Activated CD8-positive, alpha-beta memory T cell treated with anti-CD3 and anti-CD28 coated beads, Interleukin-2, amount 50 U/mL, for 24 hours (primary cell): Measurements from ENCODE around the gene LRP6.
"Not testable (repeated sequence)": the region's sequence is repeated elsewhere in the genome, so short reads cannot be mapped to it uniquely, and the experiment has no call there.

Experiments
- DNase-seq: peaks from one replicate; pipeline ENCODE4 v3.0.0-alpha.2; 2020; ENCODE audit errors: extremely low read depth

LRP6 gene

DNA sequence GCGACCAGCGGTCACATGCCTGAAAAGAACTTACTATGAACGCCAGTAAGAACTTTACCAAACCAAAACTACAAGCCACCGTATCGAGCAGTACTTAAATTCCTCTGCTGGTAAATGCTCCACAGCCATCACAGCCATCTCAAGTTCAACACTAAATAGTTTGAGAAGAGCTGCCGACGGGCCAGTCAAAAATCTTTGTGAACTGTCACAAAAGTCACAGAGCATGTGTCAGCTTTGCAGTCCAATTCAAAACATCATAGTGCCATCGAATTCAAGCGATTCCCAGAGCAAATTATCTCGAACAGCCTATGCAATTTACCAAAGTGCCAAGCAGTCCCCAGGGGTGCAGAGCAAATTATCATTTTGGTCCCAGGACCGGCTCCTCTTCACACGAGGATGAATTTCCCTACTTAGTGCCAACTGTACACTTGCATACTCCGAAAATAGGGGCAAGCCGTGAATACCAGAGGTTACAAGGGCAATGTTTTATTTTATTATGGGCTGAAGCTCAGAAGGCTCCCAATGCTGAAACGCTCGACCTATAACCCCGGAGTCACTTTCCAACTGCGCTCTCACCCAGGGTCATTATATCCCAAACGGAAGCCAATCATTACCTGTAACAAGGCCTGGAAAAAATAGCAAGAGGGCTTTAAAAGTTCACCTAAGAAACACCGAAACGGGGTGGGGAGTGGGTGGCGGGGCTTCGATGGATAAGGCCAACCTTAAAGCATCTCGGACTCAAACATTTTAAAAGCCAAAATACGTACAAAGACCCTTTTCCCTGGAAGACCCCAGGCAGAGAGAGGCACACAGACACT lies 1.1 kb downstream of the LRP6 start:
- DNase-seq: no peak

- no peak for DNase-seq
Observed at GRCh38 chr12:12265035-12265434, 1.8 kb downstream of the LRP6 start.

DNA sequence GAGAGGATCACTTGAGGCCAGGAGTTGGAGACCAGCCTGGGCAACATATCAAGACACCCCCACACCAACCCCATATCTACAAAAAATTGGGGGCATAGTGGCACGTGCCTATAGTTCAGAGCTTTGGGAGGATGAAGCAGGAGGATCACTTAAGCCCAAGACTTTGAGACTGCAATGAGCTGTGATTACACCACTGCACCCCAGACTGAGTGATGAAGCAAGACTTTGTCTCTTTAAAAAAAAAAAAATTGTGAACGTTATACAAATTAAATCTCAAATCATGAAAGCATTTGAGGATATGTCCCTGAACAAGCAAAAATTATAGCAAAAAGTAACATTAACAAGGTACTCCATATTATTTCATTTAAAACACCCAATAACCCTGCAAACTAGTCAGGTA lies 2.9 kb downstream of the LRP6 start:
- DNase-seq: no peak

DNA sequence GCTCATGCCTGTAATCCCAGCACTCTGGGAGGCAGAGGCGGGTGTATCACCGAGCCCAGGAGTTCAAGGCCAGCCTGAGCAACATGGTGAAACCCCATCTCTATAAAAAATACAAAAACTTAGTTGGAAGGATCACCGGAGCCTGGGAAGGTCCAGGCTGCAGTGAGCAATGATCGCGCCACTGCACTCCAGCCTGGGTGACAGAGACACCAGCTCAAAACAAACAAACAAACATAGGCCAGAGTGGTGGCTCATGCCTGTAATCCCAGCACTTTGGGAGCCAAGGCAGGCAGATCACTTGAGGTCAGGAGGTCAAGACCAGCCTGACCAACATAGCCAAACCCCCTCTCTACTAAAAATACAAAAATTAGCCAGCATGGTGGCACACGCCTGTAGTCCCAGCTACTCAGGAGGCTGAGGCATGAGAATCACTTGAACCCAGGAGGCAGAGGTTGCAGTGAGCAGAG lies 10.5 kb downstream of the LRP6 start:
- DNase-seq: not testable (repeated sequence)

DNA sequence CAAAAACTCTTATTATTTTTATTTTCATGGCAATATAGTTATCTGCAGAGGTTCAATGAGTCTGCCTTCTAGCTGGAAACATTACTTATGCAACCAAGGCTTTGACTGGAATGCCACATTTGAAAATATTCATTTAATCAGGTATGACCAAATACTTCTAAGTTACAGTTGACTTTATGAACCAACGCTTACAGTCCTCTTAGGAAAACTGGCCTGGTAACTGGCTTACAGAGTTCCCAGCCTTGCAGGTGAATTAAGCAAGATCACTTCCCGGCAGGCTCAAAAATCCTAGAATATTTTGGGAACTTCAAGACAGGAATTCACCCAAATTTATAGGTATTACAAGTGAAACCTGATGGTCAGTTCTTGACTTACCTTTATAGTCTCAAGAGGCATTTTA lies 12.3 kb downstream of the LRP6 start:
- no peak for DNase-seq

DNA sequence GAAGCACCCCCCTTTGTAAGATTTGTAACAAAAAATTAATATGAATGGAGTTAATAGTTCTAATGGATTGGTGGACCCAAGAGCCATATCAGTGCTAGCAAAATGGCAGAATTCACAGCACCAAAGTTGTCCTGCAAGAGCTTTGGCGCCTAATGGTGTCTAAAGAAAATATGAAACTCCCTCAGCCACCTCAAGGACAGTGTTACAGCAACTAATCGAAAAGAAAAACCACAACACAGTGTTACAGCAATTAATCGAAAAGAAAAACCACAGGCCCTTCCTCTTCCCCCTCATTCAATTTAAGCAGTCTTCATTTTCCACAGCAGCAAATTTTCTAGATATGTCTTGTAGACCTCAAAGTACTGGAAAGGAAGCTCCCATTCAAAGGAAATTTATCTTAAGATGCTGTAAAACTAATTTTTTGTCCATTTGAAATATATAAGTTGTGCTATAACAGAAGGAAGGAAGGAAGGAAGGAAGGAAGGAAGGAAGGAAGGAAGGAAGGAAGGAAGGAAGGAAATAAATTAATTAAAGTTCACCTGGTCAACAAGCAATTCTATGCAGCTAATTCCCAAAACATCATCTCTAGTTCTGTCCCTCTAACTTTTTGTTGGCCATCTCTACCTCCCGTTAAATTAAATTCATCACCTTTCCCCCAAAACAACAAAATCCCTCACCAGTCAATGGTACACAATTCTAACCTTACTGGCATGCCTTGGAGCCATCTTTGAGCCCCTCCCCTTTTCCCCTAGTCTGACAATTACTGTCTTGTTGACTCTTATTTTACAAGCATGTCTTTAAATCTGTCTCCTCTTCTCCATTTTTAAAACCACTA lies 17.4 kb downstream of the LRP6 start:
- no peak for DNase-seq

- no peak for DNase-seq
Observed at GRCh38 chr12:12247584-12247983, 19.3 kb downstream of the LRP6 start.

GRCh38 chr12:12244341-12244740 lies 22.5 kb downstream of the LRP6 start:
- DNase-seq: no peak

GRCh38 chr12:12240662-12241340 lies 26.0 kb downstream of the LRP6 start:
- no peak for DNase-seq

DNA sequence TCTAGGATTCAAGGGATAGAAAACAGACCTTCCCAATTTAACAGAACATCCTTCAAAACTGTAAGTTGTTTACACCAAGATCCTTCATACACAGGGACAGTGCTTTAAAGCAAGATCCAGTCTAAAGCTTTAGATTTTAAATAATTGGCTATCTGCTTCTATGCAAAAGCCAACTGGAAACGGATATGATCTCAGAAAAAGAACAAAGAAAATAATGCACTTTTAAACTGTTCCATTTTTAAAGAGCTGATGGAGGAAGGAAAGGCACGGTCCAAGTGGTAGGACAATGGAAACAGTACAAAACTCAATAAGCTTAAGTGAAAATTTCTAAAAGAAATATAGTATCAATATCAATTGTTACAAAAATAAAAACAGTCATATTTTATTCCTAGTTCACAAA lies 27.7 kb downstream of the LRP6 start:
- no peak for DNase-seq

- DNase-seq: no peak
Observed at GRCh38 chr12:12238605-12239004, 28.2 kb downstream of the LRP6 start.

- no peak for DNase-seq
Observed at GRCh38 chr12:12236896-12237295, 29.9 kb downstream of the LRP6 start.

DNA sequence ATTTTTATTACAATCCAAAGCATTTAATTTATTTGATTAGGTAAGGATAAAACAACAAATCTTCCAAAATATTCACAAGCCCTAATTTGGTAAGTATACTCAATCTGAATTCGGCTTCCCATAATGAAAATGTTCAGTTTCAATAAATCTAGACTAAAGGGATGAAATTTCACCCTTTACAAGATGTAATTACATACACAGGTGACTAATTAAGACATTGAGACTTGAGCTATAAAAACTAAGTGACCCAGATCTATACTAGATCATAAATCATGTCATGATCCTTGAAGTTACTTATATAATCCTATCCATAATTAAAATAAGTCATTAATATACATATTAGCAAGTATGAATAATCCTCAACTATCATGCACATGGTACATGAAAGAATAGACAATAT lies 36.6 kb downstream of the LRP6 start:
- no peak for DNase-seq

- DNase-seq: no peak
Observed at GRCh38 chr12:12229556-12230092, 37.2 kb downstream of the LRP6 start.

DNA sequence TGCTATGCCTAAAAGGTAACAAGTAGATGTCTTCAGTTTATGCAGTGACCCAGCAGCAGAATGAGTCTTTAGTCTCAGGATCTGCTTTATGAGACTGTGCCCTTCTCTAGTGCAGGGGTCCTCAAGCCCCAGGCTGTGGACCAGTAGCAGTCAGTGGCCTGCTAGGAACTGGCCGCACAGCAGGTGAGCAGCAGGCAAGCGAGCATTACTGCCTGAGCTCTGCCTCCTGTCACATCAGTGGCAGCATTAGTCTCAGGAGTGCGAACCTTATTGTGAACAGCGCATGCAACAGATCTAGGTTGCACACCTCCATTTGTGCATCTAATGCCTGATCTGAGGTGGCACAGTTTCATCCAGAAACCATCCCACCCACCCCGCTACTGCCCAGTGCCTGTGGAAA lies 38.4 kb downstream of the LRP6 start:
- no peak for DNase-seq

GRCh38 chr12:12226187-12226586 lies 40.7 kb downstream of the LRP6 start:
- no peak for DNase-seq

GRCh38 chr12:12224240-12224940 lies 42.5 kb downstream of the LRP6 start:
- DNase-seq: no peak

GRCh38 chr12:12221560-12221959 lies 45.3 kb downstream of the LRP6 start:
- DNase-seq: no peak

DNA sequence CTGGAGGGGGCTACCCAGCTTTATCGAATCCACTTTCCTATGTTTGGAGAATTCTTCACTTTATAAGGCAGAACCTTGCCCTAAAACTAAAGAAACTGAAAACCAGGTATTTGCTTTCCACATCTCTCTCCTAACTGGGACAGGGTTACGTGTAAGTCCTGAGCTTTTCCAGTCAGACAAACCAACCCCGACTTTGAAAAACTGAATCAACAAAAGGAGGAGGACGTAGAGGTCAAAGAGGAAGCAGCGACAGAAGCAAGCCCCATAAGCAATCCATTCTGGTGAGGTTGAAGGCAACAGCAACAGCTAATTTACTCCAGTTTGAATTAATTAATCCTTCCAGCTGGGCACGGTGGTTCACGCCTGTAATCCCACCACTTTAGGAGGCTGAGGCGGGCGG lies 47.2 kb downstream of the LRP6 start:
- DNase-seq: no peak

- DNase-seq: no peak
Observed at GRCh38 chr12:12217018-12217359, 49.9 kb downstream of the LRP6 start.

DNA sequence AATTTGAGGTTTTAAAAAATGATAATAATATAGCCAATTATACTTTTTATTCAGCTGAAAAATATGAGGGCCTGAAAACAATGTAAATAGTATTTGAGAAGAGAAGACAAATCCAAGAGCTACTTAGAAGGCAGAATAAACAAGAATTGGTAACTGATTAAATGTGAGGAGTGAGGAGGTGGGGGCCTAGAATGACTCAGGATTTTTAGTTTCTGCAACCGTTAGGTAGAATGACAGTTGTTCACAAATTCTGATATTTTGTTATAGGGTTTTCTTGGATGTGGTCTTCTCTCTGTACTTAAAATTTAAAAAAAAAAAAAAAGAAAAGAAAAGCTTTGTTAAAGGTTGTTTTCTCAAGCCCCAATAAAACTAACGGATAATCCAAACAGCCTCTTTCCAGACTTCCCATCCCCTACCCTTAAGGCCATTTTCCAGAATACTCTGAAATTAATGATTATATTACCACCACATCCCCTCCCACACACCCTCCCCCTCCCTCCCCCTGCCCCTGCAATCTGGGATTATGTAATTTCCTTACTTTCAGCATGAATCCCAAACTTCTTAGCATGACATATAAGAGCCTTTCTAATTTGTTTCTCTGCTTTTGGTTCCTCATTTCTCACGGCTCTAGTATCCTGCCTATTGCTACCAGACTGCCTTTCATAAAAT lies 50.4 kb downstream of the LRP6 start:
- DNase-seq: no peak
